COLO668 (cell line): ENCODE results near the gene RASGRF1.
A peak's percentile ranks its signal among the peaks of the same experiment; 100 is the strongest.

Experiments used
- DNase-seq: peaks from one replicate; lab custom pipeline; 2025; ENCODE audit not compliant: unreplicated experiment; lab: John Stamatoyannopoulos, UW

The RASGRF1 gene

GRCh38 chr15:78989701-78990240 is 100.8 kb downstream of the RASGRF1 start:
- DNase-seq: no peak

- no peak for DNase-seq
Measured at GRCh38 chr15:78988361-78988911, 102.1 kb downstream of the RASGRF1 start.

GRCh38 chr15:78987556-78988360 is 102.8 kb downstream of the RASGRF1 start:
- no peak for DNase-seq

GRCh38 chr15:78985859-78986475 is 104.6 kb downstream of the RASGRF1 start:
- DNase-seq: no peak

- DNase-seq: no peak
Measured at GRCh38 chr15:78984041-78984440, 106.5 kb downstream of the RASGRF1 start.

GRCh38 chr15:78983146-78983918 is 107.2 kb downstream of the RASGRF1 start:
- DNase-seq: no peak

- DNase-seq: no peak
Measured at GRCh38 chr15:78982736-78983135, 107.8 kb downstream of the RASGRF1 start.

- no peak for DNase-seq
Measured at GRCh38 chr15:78981532-78982313, 108.9 kb downstream of the RASGRF1 start.

- DNase-seq: peak; percentile 43
Measured at GRCh38 chr15:78979456-78980320, 110.9 kb downstream of the RASGRF1 start.

- no peak for DNase-seq
Measured at GRCh38 chr15:78978601-78979179, 111.9 kb downstream of the RASGRF1 start.

- no peak for DNase-seq
Measured at GRCh38 chr15:78977591-78978347, 112.8 kb downstream of the RASGRF1 start.

- DNase-seq: no peak
Measured at GRCh38 chr15:78977091-78977571, 113.4 kb downstream of the RASGRF1 start.

GRCh38 chr15:78976691-78977090 is 113.9 kb downstream of the RASGRF1 start:
- DNase-seq: no peak

- DNase-seq: no peak
Measured at GRCh38 chr15:78974272-78974918, 116.2 kb downstream of the RASGRF1 start.

- no peak for DNase-seq
Measured at GRCh38 chr15:78969687-78970349, 120.8 kb downstream of the RASGRF1 start.

GRCh38 chr15:78968539-78969271 is 121.9 kb downstream of the RASGRF1 start:
- DNase-seq: no peak

- DNase-seq: no peak
Measured at GRCh38 chr15:78968114-78968513, 122.5 kb downstream of the RASGRF1 start.
